Stimulated activated CD8-positive, alpha-beta memory T cell treated with anti-CD3 and anti-CD28 coated beads, Interleukin-12 subunit alpha, Interleukin-12 subunit beta, amount 100 ng/mL, for 4 hours (primary cell): ENCODE data around the gene TCP11.

Experiments used
- DNase-seq: peaks from one replicate; pipeline ENCODE4 v3.0.0-alpha.2; 2020; ENCODE audit warnings: low read depth

Gene TCP11

GRCh38 chr6:35092362-35093117 lies 48.6 kb downstream of the TCP11 start:
- DNase-seq, result no peak

- DNase-seq, result no peak
Observed at GRCh38 chr6:35091346-35092083, 49.6 kb downstream of the TCP11 start.

- no peak for DNase-seq
Observed at GRCh38 chr6:35090734-35091133, 50.4 kb downstream of the TCP11 start.

GRCh38 chr6:35089935-35090505 lies 51.1 kb downstream of the TCP11 start:
- no peak for DNase-seq

GRCh38 chr6:35089216-35089934 lies 51.8 kb downstream of the TCP11 start:
- DNase-seq, result no peak

- DNase-seq, result no peak
Observed at GRCh38 chr6:35088281-35089215, 52.6 kb downstream of the TCP11 start.

- no peak for DNase-seq
Observed at GRCh38 chr6:35087361-35088280, 53.5 kb downstream of the TCP11 start.

- DNase-seq, result no peak
Observed at GRCh38 chr6:35086636-35087360, 54.3 kb downstream of the TCP11 start.

- DNase-seq, result no peak
Observed at GRCh38 chr6:35086282-35086632, 54.9 kb downstream of the TCP11 start.

- no peak for DNase-seq
Observed at GRCh38 chr6:35085359-35086281, 55.5 kb downstream of the TCP11 start.

GRCh38 chr6:35084511-35085203 lies 56.5 kb downstream of the TCP11 start:
- DNase-seq, result no peak

GRCh38 chr6:35084041-35084491 lies 57.1 kb downstream of the TCP11 start:
- DNase-seq, result no peak

- DNase-seq, result no peak
Observed at GRCh38 chr6:35083507-35083906, 57.6 kb downstream of the TCP11 start.

GRCh38 chr6:35082733-35083403 lies 58.3 kb downstream of the TCP11 start:
- DNase-seq, result no peak

- no peak for DNase-seq
Observed at GRCh38 chr6:35082046-35082732, 59.0 kb downstream of the TCP11 start.

- DNase-seq, result no peak
Observed at GRCh38 chr6:35081426-35081851, 59.7 kb downstream of the TCP11 start.
